ENCODE data around the gene DMKN.

DNA sequence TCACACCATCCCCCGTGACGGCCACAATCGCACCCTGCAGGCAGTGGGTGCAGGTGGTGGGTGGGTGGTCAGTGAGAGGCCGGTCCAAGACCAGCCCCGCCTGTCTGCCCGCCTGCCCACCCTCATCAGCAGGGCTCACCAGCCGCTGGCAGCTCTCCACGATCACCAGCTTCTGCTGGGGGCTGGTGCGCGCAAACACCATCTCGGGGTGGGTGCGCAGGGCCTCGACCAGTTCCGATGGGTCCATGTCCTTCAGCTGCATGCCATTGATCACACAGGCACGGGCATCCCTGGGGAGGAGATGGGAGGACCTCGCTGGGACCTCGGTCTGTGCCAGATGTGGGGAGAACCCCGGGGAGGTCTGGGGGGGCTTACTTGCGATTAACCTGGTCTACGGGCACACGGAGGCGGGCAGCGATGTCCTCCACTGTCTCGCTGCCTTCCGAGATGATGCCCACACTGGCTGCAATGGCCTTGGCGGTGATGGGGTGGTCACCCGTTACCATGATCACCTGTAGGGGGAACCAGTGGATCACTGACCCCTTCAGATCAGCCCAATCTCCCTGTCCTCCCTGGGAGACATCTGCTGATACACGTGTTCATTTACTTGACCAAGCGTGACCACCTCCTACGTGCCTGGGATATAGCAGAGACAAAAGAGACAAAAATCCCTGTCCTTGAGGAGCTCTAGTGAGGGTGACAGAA lies 42.0 kb upstream of the DMKN start:
- TF ChIP-seq ZNF274 (IDR thresholded peaks at IDR 0.05; ENCODE audit: low read depth, low read length) (no peak), YY1 (IDR thresholded peaks at IDR 0.05; ENCODE audit: insufficient read depth, insufficient read length) (no peak), SUZ12 (IDR thresholded peaks at IDR 0.05; ENCODE audit: extremely low read depth, insufficient read depth, insufficient read length) (no peak)
